Liver (tissue), 9 donors: Measurements from ENCODE around the gene AKT2. TPM values are rescaled to one million over a fixed set of nuclear protein-coding genes. Genes with fewer than 3 reads are reported as not detected.

Experiments used
- DNase-seq: peaks from one replicate; pipeline ENCODE4 v3.0.0-alpha.2; 2017; ENCODE audit warnings: low spot score
- H3K27ac ChIP-seq, 2 donors: one replicate each; pipeline ENCODE4 v1.7.0; 2013; ENCODE audit warnings: inconsistent platforms in 2 of 2, low read length in 2 of 2, control low read depth in 1 of 2, low read depth in 1 of 2, mild to moderate bottlenecking in 1 of 2
- H3K27me3 ChIP-seq, 4 donors: one replicate each; pipeline versions ENCODE4 v1.6.1 to v1.7.0; 2013; ENCODE audit warnings: low read length in 3 of 4, inconsistent platforms in 1 of 4, mild to moderate bottlenecking in 1 of 4, moderate library complexity in 1 of 4; ENCODE audit not compliant: control insufficient read depth in 4 of 4, insufficient read depth in 4 of 4
- H3K36me3 ChIP-seq, 4 donors: one replicate each; pipeline versions ENCODE4 v1.6.1 to v1.7.0; 2013; ENCODE audit warnings: low read length in 3 of 4, mild to moderate bottlenecking in 3 of 4, low read depth in 1 of 4, moderate library complexity in 1 of 4; ENCODE audit not compliant: control insufficient read depth in 4 of 4, insufficient read depth in 3 of 4
- H3K4me1 ChIP-seq, 4 donors: one replicate each; pipeline versions ENCODE4 v1.6.1 to v1.7.0; 2013; ENCODE audit warnings: low read length in 3 of 4, mild to moderate bottlenecking in 3 of 4, moderate library complexity in 1 of 4; ENCODE audit not compliant: control insufficient read depth in 4 of 4, insufficient read depth in 4 of 4
- H3K4me3 ChIP-seq, 3 donors: one replicate each; pipeline versions ENCODE4 v1.6.1 to v1.7.0; 2013; ENCODE audit warnings: low read length in 3 of 3, control low read depth in 1 of 3, low read depth in 1 of 3, mild to moderate bottlenecking in 1 of 3
- H3K9ac ChIP-seq, 2 donors: one replicate each; pipeline ENCODE4 v1.7.0; 2013; ENCODE audit warnings: low read length in 2 of 2, mild to moderate bottlenecking in 2 of 2, moderate library complexity in 2 of 2, control low read depth in 1 of 2, low read depth in 1 of 2
- H3K9me3 ChIP-seq, 4 donors: one replicate each; pipeline versions ENCODE4 v1.6.1 to v1.7.0; 2013; ENCODE audit warnings: low read length in 3 of 4; ENCODE audit not compliant: control insufficient read depth in 4 of 4
- CTCF ChIP-seq: fragments of 150-350 bp; IDR thresholded peaks from 2 replicates; pipeline ENCODE4 v1.5.1; 2017; ENCODE audit warnings: improper control_type of control experiment, low read depth, low read length; ENCODE audit not compliant: missing input control
- JUND ChIP-seq, 2 donors: IDR thresholded peaks; 2 replicates each; pipeline ENCODE4 v1.6.1; 2016; ENCODE audit warnings: antibody characterized with exemption in 2 of 2
- MAX ChIP-seq: IDR thresholded peaks from 2 replicates; pipeline ENCODE4 v1.6.1; 2016; ENCODE audit warnings: antibody characterized with exemption
- RAD21 ChIP-seq, 2 donors: IDR thresholded peaks; 2 replicates each; pipeline ENCODE4 v1.6.1; 2016; ENCODE audit warnings: antibody characterized with exemption in 2 of 2, mild to moderate bottlenecking in 2 of 2
- REST ChIP-seq: IDR thresholded peaks from 2 replicates; pipeline ENCODE4 v1.6.1; 2016; ENCODE audit warnings: antibody characterized with exemption, mild to moderate bottlenecking
- SP1 ChIP-seq: IDR thresholded peaks from 2 replicates; pipeline ENCODE4 v1.6.1; 2018; ENCODE audit warnings: antibody characterized with exemption, mild to moderate bottlenecking
- WGBS: extraction: QIAGEN DNeasy Blood & Tissue Kit; methylation state at CpG from one replicate; pipeline ENCODE4 v1.1.7; 2013; 5-methylcytosine and 5-hydroxymethylcytosine counted together
- polyA plus RNA-seq, 2 donors: library from polyadenylated mRNA; stranded (reverse) in 1 of 2; unstranded in 1 of 2; fragments of 200-250 nt in 1 of 2; fragments of >200 nt in 1 of 2; fragmentation: Nextera tagmentation in 1 of 2; extraction: Ambion mirVana in 1 of 2; gene quantifications; one replicate each; pipeline versions ENCODE4 v1.2.1 to v1.2.3, GENCODE V29; 2013 to 2015
- total RNA-seq, 2 donors: library from RNA; depleted of rRNA; stranded (reverse); fragments of >200 nt; gene quantifications; one replicate each; pipeline ENCODE4 v1.2.3, GENCODE V29; 2014
- donor health status: healthy.
- donor health status: healthy.
- donor health status: healthy.
- donor health status: healthy.
- donor health status: healthy.

The AKT2 gene
- total and polyA plus RNA-seq, 4 donors = 23.2 to 110 (median 60.4) TPM

GRCh38 chr19:40217934-40218890 lies 66.9 kb downstream of the AKT2 start, which contains the start of gene TTC9B:
TTC9B (minus strand) TSS chr19:40218384; CDS start chr19:40218381, 3 bp downstream.
- TF ChIP-seq REST (peak; percentile 94), MAX (no peak)
- Histone ChIP-seq H3K27ac (no peak within 1 kb of the TSS), H3K4me3 (no peak within 1 kb of the TSS), H3K4me1 (peaks cover 0 to 7% (median 2%) of the 10 kb centered on the region in 4 donors), H3K36me3 (no peaks in the 10 kb centered on the region), H3K9me3 (no peaks in the 10 kb centered on the region), H3K9ac (no peak within 1 kb of the TSS), H3K27me3 (peaks cover 0 to 8% (median 6%) of the 10 kb centered on the region in 4 donors)
- no peak for DNase-seq
- WGBS = 6% methylated on average over 75 of the region's 75 CpGs

- peaks cover 0 to 7% (median 2%) of the 10 kb centered on the region in 4 donors for H3K4me1 ChIP-seq
- DNase-seq = no peak
- H3K36me3 ChIP-seq = no peaks in the 10 kb centered on the region
- H3K9me3 ChIP-seq = no peaks in the 10 kb centered on the region
- H3K27ac ChIP-seq = no peak overlapping the region
- peaks cover 0 to 8% (median 6%) of the 10 kb centered on the region in 4 donors for H3K27me3 ChIP-seq
- WGBS = 10% methylated on average over 54 of the region's 54 CpGs
- no peak overlapping the region for H3K4me3 ChIP-seq
- TF ChIP-seq CTCF = peak; percentile 26
- no peak for TF ChIP-seq REST
- TF ChIP-seq RAD21 (IDR thresholded peaks at IDR 0.05) = peak; percentile 22 to 36
- TF ChIP-seq JUND (IDR thresholded peaks at IDR 0.05) = no peak
- no peak for TF ChIP-seq SP1
- H3K9ac ChIP-seq = no peak overlapping the region
These were observed 67.9 kb downstream of the AKT2 start for GRCh38 chr19:40217027-40217810.
